ENCODE measurements around the gene ANKRD13B. TPM values are rescaled to one million over a fixed set of nuclear protein-coding genes. Genes with fewer than 3 reads are reported as not detected.

The ANKRD13B gene
- total RNA-seq, 1 donor from 2014 or later = 123 TPM

GRCh38 chr17:29582254-29582765 is 10.6 kb upstream of the ANKRD13B start:
- TF ChIP-seq CTCF (IDR thresholded peaks at IDR 0.05; ENCODE audit: partially characterized antibody, unreplicated experiment) = no peak
- no peak overlapping the region for H3K27ac Mint-ChIP-seq (ENCODE audit: unreplicated experiment)
- H3K27me3 Mint-ChIP-seq (ENCODE audit: unreplicated experiment) = peaks cover 15% of the 10 kb centered on the region
- no peak overlapping the region for H3K4me3 Mint-ChIP-seq (ENCODE audit: unreplicated experiment)
- no peak for DNase-seq
- H3K36me3 Mint-ChIP-seq (ENCODE audit: unreplicated experiment) = no peaks in the 10 kb centered on the region
- H3K4me1 Mint-ChIP-seq (ENCODE audit: low read depth, unreplicated experiment) = peaks cover 19% of the 10 kb centered on the region
- H3K9me3 Mint-ChIP-seq (ENCODE audit: unreplicated experiment) = peaks cover 5% of the 10 kb centered on the region

GRCh38 chr17:29582772-29583171 is 10.2 kb upstream of the ANKRD13B start:
- Mint-ChIP-seq H3K4me1 (ENCODE audit: low read depth, unreplicated experiment) (peaks cover 19% of the 10 kb centered on the region), H3K36me3 (ENCODE audit: unreplicated experiment) (no peaks in the 10 kb centered on the region), H3K27ac (ENCODE audit: unreplicated experiment) (no peak overlapping the region), H3K4me3 (ENCODE audit: unreplicated experiment) (no peak overlapping the region), H3K27me3 (ENCODE audit: unreplicated experiment) (peaks cover 15% of the 10 kb centered on the region), H3K9me3 (ENCODE audit: unreplicated experiment) (peaks cover 7% of the 10 kb centered on the region)
- no peak for DNase-seq
- TF ChIP-seq CTCF (IDR thresholded peaks at IDR 0.05; ENCODE audit: partially characterized antibody, unreplicated experiment) = no peak

GRCh38 chr17:29583324-29584248 is 9.3 kb upstream of the ANKRD13B start:
- Mint-ChIP-seq H3K27ac (ENCODE audit: unreplicated experiment) (no peak overlapping the region), H3K36me3 (ENCODE audit: unreplicated experiment) (no peaks in the 10 kb centered on the region), H3K27me3 (ENCODE audit: unreplicated experiment) (peaks cover 17% of the 10 kb centered on the region), H3K4me1 (ENCODE audit: low read depth, unreplicated experiment) (peaks cover 22% of the 10 kb centered on the region), H3K9me3 (ENCODE audit: unreplicated experiment) (peaks cover 7% of the 10 kb centered on the region), H3K4me3 (ENCODE audit: unreplicated experiment) (no peak overlapping the region)
- DNase-seq = no peak
- no peak for TF ChIP-seq CTCF (IDR thresholded peaks at IDR 0.05; ENCODE audit: partially characterized antibody, unreplicated experiment)

- DNase-seq = no peak
- H3K27me3 Mint-ChIP-seq (ENCODE audit: unreplicated experiment) = peaks cover 17% of the 10 kb centered on the region
- no peak for TF ChIP-seq CTCF (IDR thresholded peaks at IDR 0.05; ENCODE audit: partially characterized antibody, unreplicated experiment)
- peaks cover 7% of the 10 kb centered on the region for H3K9me3 Mint-ChIP-seq (ENCODE audit: unreplicated experiment)
- no peaks in the 10 kb centered on the region for H3K36me3 Mint-ChIP-seq (ENCODE audit: unreplicated experiment)
- no peak overlapping the region for H3K4me3 Mint-ChIP-seq (ENCODE audit: unreplicated experiment)
- peaks cover 22% of the 10 kb centered on the region for H3K4me1 Mint-ChIP-seq (ENCODE audit: low read depth, unreplicated experiment)
- no peak overlapping the region for H3K27ac Mint-ChIP-seq (ENCODE audit: unreplicated experiment)
Measured at GRCh38 chr17:29584452-29585079, 8.4 kb upstream of the ANKRD13B start.
